NCI-H2196 treated with DMSO at 0.1 percent for 48 hours (cell line): Measurements from ENCODE around the gene EXOSC2.

Source experiments
- DNase-seq: peaks from one replicate; lab custom pipeline; 2025; ENCODE audit not compliant: unreplicated experiment; lab: John Stamatoyannopoulos, UW

EXOSC2 gene

GRCh38 chr9:130735566-130735965 is 42.0 kb downstream of the EXOSC2 start:
- DNase-seq, result no peak

- no peak for DNase-seq
These were observed 43.3 kb downstream of the EXOSC2 start for GRCh38 chr9:130736834-130737233.

GRCh38 chr9:130738281-130738680 is 44.7 kb downstream of the EXOSC2 start:
- DNase-seq, result no peak

GRCh38 chr9:130739081-130739480 is 45.5 kb downstream of the EXOSC2 start:
- no peak for DNase-seq

GRCh38 chr9:130740218-130741023 is 46.8 kb downstream of the EXOSC2 start:
- no peak for DNase-seq

- no peak for DNase-seq
These were observed 47.4 kb downstream of the EXOSC2 start for GRCh38 chr9:130741024-130741305.

GRCh38 chr9:130741831-130742449 is 48.4 kb downstream of the EXOSC2 start:
- DNase-seq, result no peak

- no peak for DNase-seq
These were observed 50.1 kb downstream of the EXOSC2 start for GRCh38 chr9:130743656-130744055.

GRCh38 chr9:130745210-130745800 is 51.7 kb downstream of the EXOSC2 start:
- DNase-seq, result no peak

GRCh38 chr9:130745829-130746228 is 52.2 kb downstream of the EXOSC2 start:
- DNase-seq, result no peak

- no peak for DNase-seq
These were observed 53.0 kb downstream of the EXOSC2 start for GRCh38 chr9:130746434-130747212.

GRCh38 chr9:130751631-130752355 is 58.2 kb downstream of the EXOSC2 start:
- DNase-seq, result no peak
